ENCODE measurements around the gene AMZ1. TPM values are rescaled to one million over a fixed set of nuclear protein-coding genes. Genes with fewer than 3 reads are reported as not detected.
"Not testable (repeated sequence)": the region's sequence is repeated elsewhere in the genome, so short reads cannot be mapped to it uniquely, and the experiment has no call there.

Gene AMZ1
- total and polyA plus RNA-seq, 4 donors = 0.83 to 4.8 (median 3.2) TPM

DNA sequence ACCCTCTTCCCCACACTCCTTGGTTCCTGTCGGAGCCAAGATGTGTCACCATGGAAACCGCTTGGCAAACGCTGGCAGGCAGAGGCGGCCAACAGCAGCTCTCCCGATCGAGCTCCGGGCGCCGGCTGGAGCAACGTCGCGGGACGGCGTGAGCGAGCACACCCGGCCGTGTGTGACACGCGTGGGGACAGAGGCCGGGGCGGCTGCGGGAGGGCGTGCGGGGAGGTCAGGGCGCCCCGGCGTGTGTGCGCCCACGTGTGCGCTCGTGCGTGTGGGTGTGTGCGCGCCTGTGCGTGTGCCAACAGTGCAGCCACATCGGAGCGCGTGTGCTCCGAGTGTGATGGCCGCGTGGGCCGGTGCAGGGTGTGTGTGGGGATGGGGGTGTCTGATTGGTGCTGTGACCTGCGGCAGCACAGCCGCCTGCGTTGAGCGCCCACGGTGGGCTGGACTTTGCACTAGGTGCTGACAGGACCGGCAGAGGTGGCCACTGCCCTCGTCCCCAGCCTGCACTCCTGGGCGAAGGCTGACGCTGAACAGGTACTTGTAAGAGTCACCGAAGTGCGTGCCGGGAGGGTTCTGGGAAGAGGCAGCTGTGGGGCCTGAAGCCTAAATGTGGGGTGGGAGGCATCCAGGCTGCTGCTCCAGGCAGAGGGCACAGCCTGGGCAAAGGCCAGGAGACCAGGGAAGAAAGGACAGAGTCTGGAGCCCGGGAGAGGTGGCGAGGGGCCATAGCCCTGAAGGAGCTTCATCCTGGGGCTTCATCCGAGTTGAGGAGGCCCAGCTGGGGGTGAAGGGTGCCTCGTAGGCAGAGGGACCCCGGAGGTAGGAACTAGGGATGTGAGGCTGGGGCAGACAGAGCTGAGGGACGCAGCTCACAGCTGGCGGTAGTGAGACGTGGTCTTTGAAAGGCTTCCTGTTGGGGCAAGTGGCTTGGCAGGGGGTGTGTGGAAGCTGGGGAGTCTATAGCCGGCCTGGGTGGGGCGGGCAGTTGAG lies 8.6 kb upstream of the AMZ1 start:
- H3K27me3 ChIP-seq (ENCODE audit: control insufficient read depth, insufficient read depth, low read length); H3K27ac ChIP-seq (ENCODE audit: low read depth, low read length); H3K4me3 ChIP-seq (ENCODE audit: low read depth, low read length); H3K36me3 ChIP-seq (ENCODE audit: control insufficient read depth, insufficient read depth, low read length); H3K9me3 ChIP-seq (ENCODE audit: control insufficient read depth, insufficient read depth, low read length): not testable (repeated sequence)
- peak in 2 of 6 donors; percentile 71 to 77 for DNase-seq (ENCODE audit: low read depth in 4 of 6, low spot score in 6 of 6)
- WGBS (ENCODE audit: insufficient coverage) = 29% methylated on average over 57 of the region's 64 CpGs
- H3K4me1 ChIP-seq (ENCODE audit: control insufficient read depth, insufficient read depth, low read length) = peaks cover 49% of the 10 kb centered on the region

DNA sequence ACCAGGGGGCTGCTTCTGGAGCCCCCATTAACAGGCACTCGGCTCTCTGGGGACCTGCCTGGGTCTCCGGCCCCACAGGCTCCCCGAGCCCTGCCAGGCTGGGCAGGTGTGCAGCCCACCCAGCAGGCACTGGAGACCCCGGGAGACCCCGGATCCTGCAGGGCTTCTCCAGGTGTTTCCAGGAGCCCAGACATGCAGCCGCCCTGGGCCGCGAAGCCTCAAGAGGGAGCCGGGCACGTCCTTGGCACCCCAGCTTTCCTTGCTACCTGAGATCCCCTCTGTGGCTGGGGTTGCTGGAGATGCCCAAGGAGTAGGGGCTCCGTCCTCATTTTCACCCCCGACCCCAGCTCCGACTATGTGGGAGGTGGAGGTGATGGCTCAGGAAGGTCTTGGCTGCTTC lies 7.7 kb upstream of the AMZ1 start:
- WGBS (ENCODE audit: insufficient coverage) = 88% methylated on average over 13 of the region's 13 CpGs
- H3K27me3 ChIP-seq (ENCODE audit: control insufficient read depth, insufficient read depth, low read length) = no peaks in the 10 kb centered on the region
- H3K4me3 ChIP-seq (ENCODE audit: low read depth, low read length) = no peak overlapping the region
- DNase-seq (ENCODE audit: low read depth in 4 of 6, low spot score in 6 of 6) = no peak
- H3K9me3 ChIP-seq (ENCODE audit: control insufficient read depth, insufficient read depth, low read length) = no peaks in the 10 kb centered on the region
- peaks cover 49% of the 10 kb centered on the region for H3K4me1 ChIP-seq (ENCODE audit: control insufficient read depth, insufficient read depth, low read length)
- H3K27ac ChIP-seq (ENCODE audit: low read depth, low read length) = no peak overlapping the region
- H3K36me3 ChIP-seq (ENCODE audit: control insufficient read depth, insufficient read depth, low read length) = peaks cover 8% of the 10 kb centered on the region

DNA sequence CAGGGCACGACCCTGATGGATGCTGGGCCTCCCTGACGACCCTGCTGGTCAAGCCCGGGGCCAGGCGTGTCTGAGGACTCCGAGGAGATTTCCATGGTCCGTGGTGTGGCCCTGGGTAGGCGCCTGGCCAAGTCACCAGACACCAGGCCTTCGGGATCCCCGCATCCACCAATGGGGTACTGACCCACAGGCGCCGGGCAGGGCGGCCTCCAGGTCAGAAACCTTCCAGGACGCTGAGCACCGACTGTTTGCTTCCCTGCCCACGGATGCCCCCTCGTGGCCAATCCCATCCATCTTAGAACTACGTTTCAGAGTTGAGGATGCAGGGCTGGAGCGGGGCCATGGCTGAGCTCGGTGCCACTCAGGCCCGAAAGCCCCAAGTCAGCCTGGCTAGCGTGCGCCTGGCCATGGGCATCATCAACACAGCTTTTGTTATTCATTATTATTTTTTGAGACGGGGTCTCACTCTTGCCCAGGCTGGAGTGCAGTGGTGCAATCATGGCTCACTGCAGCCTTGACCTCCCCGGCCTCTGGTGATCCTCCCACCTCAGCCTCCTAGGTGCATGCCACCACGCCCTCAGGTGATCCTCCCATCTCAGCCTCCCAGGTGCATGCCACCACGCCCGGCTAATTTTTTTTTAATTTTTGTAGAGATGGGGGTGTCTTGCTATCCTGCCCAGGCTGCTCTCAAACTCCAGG lies 7.1 kb upstream of the AMZ1 start:
- Histone ChIP-seq H3K36me3 (ENCODE audit: control insufficient read depth, insufficient read depth, low read length) (peaks cover 8% of the 10 kb centered on the region), H3K9me3 (ENCODE audit: control insufficient read depth, insufficient read depth, low read length) (no peaks in the 10 kb centered on the region), H3K27ac (ENCODE audit: low read depth, low read length) (peak overlapping the region; percentile 76), H3K27me3 (ENCODE audit: control insufficient read depth, insufficient read depth, low read length) (no peaks in the 10 kb centered on the region), H3K4me3 (ENCODE audit: low read depth, low read length) (no peak overlapping the region), H3K4me1 (ENCODE audit: control insufficient read depth, insufficient read depth, low read length) (peaks cover 49% of the 10 kb centered on the region)
- peak in 3 of 6 donors; percentile 48 to 87 (median 80) for DNase-seq (ENCODE audit: low read depth in 4 of 6, low spot score in 6 of 6)
- WGBS (ENCODE audit: insufficient coverage) = 40% methylated on average over 24 of the region's 27 CpGs

DNA sequence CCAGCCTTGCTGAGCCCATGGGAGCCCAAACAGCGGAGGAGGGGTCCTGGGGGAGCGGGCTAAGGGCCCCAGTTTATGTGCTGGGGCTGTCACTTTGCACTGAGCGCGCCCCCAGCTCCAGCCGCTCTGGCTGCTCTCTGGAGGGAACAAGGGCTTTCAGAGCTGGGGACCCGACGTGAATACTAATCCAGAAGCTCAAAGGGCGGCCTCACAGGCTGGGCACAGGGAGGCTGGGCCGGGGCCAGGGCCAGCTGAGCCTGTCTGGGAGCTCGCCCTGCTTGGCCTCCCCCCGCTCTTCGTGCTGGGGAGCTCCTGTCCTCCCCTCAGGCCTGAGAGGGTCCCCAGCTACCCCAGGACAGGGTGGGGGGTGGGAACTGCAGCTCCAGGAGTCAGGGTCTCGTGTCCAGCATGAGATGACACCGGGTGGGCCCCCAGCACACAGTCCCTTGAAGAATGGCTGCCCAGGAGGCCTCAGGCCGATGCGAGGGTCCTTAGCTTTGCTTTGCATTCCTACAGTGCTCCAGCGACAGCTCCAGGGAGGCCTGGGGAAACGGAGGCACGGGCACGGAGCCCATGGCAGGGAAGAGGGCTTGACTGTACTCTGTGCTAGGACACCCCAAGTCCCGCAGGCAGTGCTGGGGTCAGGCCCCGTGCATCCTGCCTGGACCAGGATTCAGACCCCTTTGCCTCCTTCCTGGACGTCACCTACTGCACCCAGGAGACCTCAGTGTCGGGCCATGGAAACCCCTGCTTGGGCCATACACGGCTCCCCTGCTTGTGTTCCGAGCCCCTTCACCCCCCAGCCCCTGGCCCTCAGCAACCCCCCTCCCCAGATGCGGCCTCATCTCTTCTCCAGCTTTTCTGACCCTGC lies 5.8 kb upstream of the AMZ1 start:
- Histone ChIP-seq H3K36me3 (ENCODE audit: control insufficient read depth, insufficient read depth, low read length) (peaks cover 8% of the 10 kb centered on the region), H3K4me1 (ENCODE audit: control insufficient read depth, insufficient read depth, low read length) (peaks cover 50% of the 10 kb centered on the region), H3K9me3 (ENCODE audit: control insufficient read depth, insufficient read depth, low read length) (no peaks in the 10 kb centered on the region), H3K4me3 (ENCODE audit: low read depth, low read length) (no peak overlapping the region), H3K27ac (ENCODE audit: low read depth, low read length) (peak overlapping the region; percentile 78), H3K27me3 (ENCODE audit: control insufficient read depth, insufficient read depth, low read length) (peaks cover 2% of the 10 kb centered on the region)
- 43% methylated on average over 24 of the region's 27 CpGs for WGBS (ENCODE audit: insufficient coverage)
- peak in 5 of 6 donors; percentile 68 to 93 (median 84) for DNase-seq (ENCODE audit: low read depth in 4 of 6, low spot score in 6 of 6)

DNA sequence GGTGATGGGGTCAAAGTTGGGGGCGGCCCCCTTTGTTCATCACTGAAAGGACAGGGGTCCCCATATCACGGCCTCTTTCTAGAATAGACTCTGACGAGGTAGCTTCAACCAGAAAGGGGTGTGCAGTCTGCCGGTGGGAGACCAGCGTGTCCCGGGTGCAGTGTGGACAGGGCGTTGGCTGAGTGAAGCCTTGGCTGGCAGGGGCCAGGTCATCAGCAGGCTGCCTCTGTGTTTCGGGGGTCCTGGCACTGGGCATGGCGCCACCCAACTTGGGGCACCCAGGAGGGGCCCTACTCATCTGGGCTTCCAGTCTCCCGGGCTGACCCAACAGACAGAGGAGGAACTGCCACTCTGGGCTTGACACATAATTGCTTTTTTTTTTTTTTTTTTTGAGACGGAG lies 3.5 kb upstream of the AMZ1 start:
- WGBS (ENCODE audit: insufficient coverage) = 97% methylated on average over 9 of the region's 11 CpGs
- peaks cover 8% of the 10 kb centered on the region for H3K36me3 ChIP-seq (ENCODE audit: control insufficient read depth, insufficient read depth, low read length)
- no peak for DNase-seq (ENCODE audit: low read depth in 4 of 6, low spot score in 6 of 6)
- H3K27me3 ChIP-seq (ENCODE audit: control insufficient read depth, insufficient read depth, low read length) = peaks cover 22% of the 10 kb centered on the region
- no peak overlapping the region for H3K27ac ChIP-seq (ENCODE audit: low read depth, low read length)
- no peaks in the 10 kb centered on the region for H3K9me3 ChIP-seq (ENCODE audit: control insufficient read depth, insufficient read depth, low read length)
- peaks cover 60% of the 10 kb centered on the region for H3K4me1 ChIP-seq (ENCODE audit: control insufficient read depth, insufficient read depth, low read length)
- H3K4me3 ChIP-seq (ENCODE audit: low read depth, low read length) = no peak overlapping the region

DNA sequence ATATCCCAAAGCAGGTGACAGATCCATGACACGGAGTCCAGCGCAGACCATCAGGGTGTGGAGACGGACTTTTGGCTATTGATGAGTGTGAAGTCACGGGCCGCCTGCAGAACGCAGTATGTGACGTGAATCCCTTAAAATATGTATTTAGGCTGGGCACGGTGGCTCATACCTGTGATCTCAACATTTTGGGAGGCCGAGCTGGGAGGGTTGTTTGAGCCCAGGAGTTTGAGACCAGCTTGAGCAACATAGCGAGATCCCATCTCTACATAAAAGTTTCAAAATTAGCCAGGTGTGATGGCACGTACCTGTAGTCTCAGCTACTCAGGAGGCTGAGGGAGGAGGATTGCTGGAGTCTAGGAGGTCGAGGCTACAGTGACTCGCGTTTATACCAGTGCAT lies 1.9 kb upstream of the AMZ1 start:
- no peak for DNase-seq (ENCODE audit: low read depth in 4 of 6, low spot score in 6 of 6)
- no peak overlapping the region for H3K4me3 ChIP-seq (ENCODE audit: low read depth, low read length)
- no peaks in the 10 kb centered on the region for H3K36me3 ChIP-seq (ENCODE audit: control insufficient read depth, insufficient read depth, low read length)
- no peaks in the 10 kb centered on the region for H3K9me3 ChIP-seq (ENCODE audit: control insufficient read depth, insufficient read depth, low read length)
- H3K27me3 ChIP-seq (ENCODE audit: control insufficient read depth, insufficient read depth, low read length) = peaks cover 25% of the 10 kb centered on the region
- H3K4me1 ChIP-seq (ENCODE audit: control insufficient read depth, insufficient read depth, low read length) = peaks cover 50% of the 10 kb centered on the region
- 93% methylated on average over 6 of the region's 14 CpGs for whole genome bisulfite sequencing (ENCODE audit: insufficient coverage)
- no peak overlapping the region for H3K27ac ChIP-seq (ENCODE audit: low read depth, low read length)

DNA sequence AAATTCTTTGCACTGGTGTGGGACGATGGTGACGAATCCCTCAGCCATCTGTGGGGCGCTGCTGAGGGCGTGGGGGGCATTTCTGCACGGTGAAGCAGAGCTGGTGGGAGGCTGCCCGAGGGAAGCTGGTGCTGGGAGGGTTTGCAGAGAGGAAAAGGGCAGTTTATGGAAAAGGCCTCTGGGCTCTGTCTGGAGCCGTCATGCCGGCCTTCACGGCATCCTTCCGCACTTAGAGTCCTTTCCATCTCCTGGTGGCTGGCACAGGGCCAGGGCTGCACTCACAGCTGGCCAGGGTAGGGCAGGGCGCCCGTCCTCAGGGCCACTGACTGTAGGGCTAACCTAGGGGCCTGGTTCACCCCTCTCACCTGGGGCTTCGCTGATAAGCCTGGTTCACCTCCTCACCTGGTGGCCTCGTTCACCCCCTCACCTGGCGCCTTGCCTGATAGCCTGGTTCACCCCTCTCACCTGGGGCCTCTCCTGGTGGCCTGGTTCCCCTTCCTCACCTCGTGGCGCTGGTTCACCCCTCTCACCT lies 598 bp upstream of the AMZ1 start:
- DNase-seq (ENCODE audit: low read depth in 4 of 6, low spot score in 6 of 6) = no peak
- Histone ChIP-seq H3K4me1 (ENCODE audit: control insufficient read depth, insufficient read depth, low read length) (peaks cover 37% of the 10 kb centered on the region), H3K27ac (ENCODE audit: low read depth, low read length) (no peak overlapping the region), H3K4me3 (ENCODE audit: low read depth, low read length) (no peak overlapping the region), H3K36me3 (ENCODE audit: control insufficient read depth, insufficient read depth, low read length) (no peaks in the 10 kb centered on the region), H3K9me3 (ENCODE audit: control insufficient read depth, insufficient read depth, low read length) (no peaks in the 10 kb centered on the region), H3K27me3 (ENCODE audit: control insufficient read depth, insufficient read depth, low read length) (peaks cover 25% of the 10 kb centered on the region)
- 50% methylated on average over 16 of the region's 17 CpGs for WGBS (ENCODE audit: insufficient coverage)

DNA sequence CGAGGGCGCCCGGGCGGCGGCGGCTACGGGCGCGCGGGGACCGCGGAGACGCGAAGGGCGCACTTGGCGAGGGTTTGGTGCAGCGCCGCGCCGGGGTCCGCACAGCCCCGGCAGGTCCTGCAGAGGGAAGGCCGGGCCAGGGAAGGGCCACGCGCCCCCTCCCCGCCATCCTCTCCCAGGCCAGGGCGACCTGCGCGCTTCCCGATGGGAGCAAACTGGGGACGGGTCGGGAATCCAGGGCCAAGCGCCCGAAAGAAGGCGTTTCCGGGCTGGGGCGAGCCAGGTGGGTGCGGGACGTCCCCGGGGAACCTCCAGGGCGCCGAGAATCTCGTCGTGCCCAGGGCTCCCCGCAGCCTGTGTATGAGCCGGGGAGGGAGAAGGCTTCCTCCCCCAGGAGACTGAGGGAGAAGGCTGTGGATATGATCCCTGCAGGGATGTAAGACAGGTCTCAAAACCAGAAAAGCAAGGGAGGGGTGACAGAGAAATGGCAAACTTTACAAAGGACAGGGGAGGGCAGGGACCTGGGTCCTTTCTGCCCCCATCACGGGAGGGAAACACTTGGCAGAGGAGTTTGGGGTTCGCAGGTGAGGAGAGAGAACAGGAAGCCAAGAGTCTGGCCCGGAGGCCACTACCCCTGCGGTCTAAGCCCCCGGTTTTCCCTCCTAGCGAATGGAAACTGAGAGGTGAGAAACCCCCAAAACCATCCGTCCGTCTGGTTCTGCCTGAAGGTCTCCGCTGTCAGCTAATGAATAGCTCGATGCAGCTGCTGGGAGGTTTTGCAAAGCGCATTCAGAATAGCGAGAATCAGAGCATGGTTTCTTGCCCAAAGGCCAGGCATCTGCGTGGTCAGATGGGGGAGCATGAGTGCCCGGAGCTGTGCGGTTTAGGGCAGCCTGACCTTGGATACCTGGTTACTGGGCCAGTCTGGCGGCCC lies 674 bp downstream of the AMZ1 start:
- WGBS (ENCODE audit: insufficient coverage) = 6% methylated on average over 62 of the region's 62 CpGs
- H3K9me3 ChIP-seq (ENCODE audit: control insufficient read depth, insufficient read depth, low read length) = no peaks in the 10 kb centered on the region
- no peaks in the 10 kb centered on the region for H3K36me3 ChIP-seq (ENCODE audit: control insufficient read depth, insufficient read depth, low read length)
- H3K4me3 ChIP-seq (ENCODE audit: low read depth, low read length) = no peak overlapping the region
- peaks cover 28% of the 10 kb centered on the region for H3K4me1 ChIP-seq (ENCODE audit: control insufficient read depth, insufficient read depth, low read length)
- DNase-seq (ENCODE audit: low read depth in 4 of 6, low spot score in 6 of 6) = peak in 2 of 6 donors; percentile 69 to 76
- H3K27me3 ChIP-seq (ENCODE audit: control insufficient read depth, insufficient read depth, low read length) = peaks cover 25% of the 10 kb centered on the region
- H3K27ac ChIP-seq (ENCODE audit: low read depth, low read length) = peak overlapping the region; percentile 49

Measured in spinal cord (tissue), 10 donors.